GM15510 (cell line): ENCODE measurements around the gene IGF1R.

Source experiments
- POLR2A ChIP-seq: IDR thresholded peaks from 3 replicates; pipeline ENCODE4 v1.6.1; 2011; ENCODE audit warnings: borderline replicate concordance; ENCODE audit not compliant: insufficient read length; ENCODE audit errors: extremely low read depth

IGF1R gene

GRCh38 chr15:98903377-98904018 is 255.2 kb downstream of the IGF1R start:
- no peak for TF ChIP-seq POLR2A

DNA sequence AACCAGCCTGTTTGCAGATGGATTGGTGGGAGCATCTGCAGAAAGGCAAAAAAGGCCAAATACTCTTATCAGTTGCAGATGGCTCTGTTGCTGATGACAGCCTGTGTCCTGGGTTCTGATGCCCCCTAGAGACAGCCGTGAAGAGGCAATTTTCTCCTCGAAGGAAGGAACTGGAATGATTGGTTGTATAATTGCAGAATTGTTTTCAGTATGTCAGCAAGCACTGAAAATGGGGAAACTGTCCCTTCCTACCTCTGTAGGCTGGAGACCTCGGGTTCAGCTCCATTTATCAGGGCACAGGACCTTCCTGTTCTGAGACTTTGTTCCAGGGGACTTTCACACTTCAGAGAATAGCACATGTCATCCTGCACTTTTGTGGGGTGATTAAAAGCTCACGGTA is 256.2 kb downstream of the IGF1R start:
- no peak for TF ChIP-seq POLR2A

- no peak for TF ChIP-seq POLR2A
Observed at GRCh38 chr15:98905963-98906711, 257.8 kb downstream of the IGF1R start.

DNA sequence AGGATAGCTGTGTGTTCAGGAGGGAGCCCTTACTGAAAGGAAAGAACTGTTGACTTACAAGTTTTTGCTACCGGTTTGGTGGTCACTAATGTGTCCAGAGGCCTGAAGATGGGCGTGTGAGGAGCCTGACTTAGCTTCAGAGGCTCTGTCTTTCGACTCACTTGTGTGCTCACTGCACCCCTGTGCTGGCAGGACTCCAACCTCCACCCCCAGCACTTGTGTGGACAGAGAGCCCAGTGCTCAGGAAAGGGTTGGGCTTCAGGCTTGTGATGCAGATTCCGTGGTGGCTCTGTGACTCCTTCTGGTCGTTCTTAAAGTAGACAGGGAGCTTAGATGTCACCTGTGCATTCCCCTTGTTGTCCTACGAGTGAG is 258.4 kb downstream of the IGF1R start:
- TF ChIP-seq POLR2A: no peak

GRCh38 chr15:98907927-98908471 is 259.7 kb downstream of the IGF1R start:
- TF ChIP-seq POLR2A: no peak

GRCh38 chr15:98909968-98910885 is 261.9 kb downstream of the IGF1R start:
- TF ChIP-seq POLR2A: no peak

- no peak for TF ChIP-seq POLR2A
Observed at GRCh38 chr15:98914626-98915025, 266.3 kb downstream of the IGF1R start.

- no peak for TF ChIP-seq POLR2A
Observed at GRCh38 chr15:98916826-98917225, 268.5 kb downstream of the IGF1R start.

DNA sequence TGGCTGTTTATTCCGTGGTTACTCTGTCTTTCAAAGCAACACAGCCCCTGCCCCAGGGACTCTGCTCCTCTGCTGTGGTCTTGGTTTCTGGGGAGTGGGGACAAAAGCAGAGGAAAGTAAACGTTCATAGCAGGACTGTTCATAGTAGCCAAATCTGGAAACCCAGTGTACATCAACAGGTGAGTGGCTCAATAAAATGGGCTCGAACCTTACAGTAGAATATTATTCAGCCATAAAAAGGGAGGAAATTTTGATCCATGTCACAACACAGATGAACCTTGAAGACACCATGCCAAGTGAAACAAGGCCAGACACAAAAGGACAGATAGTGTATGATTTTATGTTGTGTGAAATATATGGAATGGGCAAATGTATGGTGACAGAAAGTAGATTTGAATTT is 269.1 kb downstream of the IGF1R start:
- no peak for TF ChIP-seq POLR2A

GRCh38 chr15:98920091-98920880 is 271.9 kb downstream of the IGF1R start:
- TF ChIP-seq POLR2A: no peak

DNA sequence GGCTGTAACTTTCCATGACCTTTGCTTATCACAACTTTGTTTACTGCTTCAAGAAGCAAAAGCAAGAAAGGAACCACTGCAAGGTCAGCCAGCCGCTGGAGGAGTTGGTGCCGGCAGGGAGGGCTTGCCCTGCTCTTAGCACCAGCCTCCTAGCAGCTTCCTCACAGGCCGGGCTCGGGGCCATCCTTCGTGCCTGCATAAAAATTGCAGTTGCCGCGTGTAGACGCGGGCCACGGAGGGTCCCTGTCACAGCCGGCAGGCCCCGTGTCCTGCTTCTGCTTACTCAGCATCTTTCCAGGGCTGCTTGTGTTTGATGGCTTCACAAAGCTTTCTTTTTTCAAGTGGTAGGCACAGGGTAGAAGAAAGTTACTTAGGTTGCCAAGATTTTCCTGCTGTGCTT is 274.8 kb downstream of the IGF1R start:
- no peak for TF ChIP-seq POLR2A

GRCh38 chr15:98923579-98923978 is 275.2 kb downstream of the IGF1R start:
- no peak for TF ChIP-seq POLR2A

- no peak for TF ChIP-seq POLR2A
Observed at GRCh38 chr15:98924401-98925049, 276.2 kb downstream of the IGF1R start.

- TF ChIP-seq POLR2A: no peak
Observed at GRCh38 chr15:98926236-98926635, 277.9 kb downstream of the IGF1R start.
